GM12878 (cell line): ENCODE results near the gene HDDC2. TPM values are rescaled to one million over a fixed set of nuclear protein-coding genes. Genes with fewer than 3 reads are reported as not detected.

Source experiments
- ATAC-seq: fragments of 200-7000 bp; cut with Tn5 transposase; 3 replicates; pipeline ENCODE4 v1.9.1; 2020; ENCODE audit warnings: mild to moderate bottlenecking, moderate library complexity
- BruUV-seq: library from RNA; stranded (reverse); fragments of 400-500 nt; replicated peaks from 2 replicates; lab custom pipeline; 2021; lab: Mats Ljungman, UMichigan
- CTCF ChIA-PET: fragments of 300-600 bp; sonication (Branson Sonifier 250); formaldehyde crosslinking; extraction: SDS; loops from one replicate; lab custom pipeline; 2021; ENCODE audit warnings: inconsistent platforms; lab: Yijun Ruan, JAX
- POLR2A ChIA-PET: fragments of 350-600 bp; formaldehyde crosslinking; extraction: SDS; loops from one replicate; lab custom pipeline; 2021; ENCODE audit warnings: inconsistent platforms; lab: Charles Lee
- RAD21 ChIA-PET: fragments of 300-600 bp; sonication (Branson Sonifier 250); formaldehyde crosslinking; loops from one replicate; lab custom pipeline; 2023; ENCODE audit warnings: antibody characterized with exemption; ENCODE audit not compliant: unreplicated experiment; lab: Charles Lee
- SMC1A ChIA-PET: fragments of 300-600 bp; sonication (Branson Sonifier 250); formaldehyde crosslinking; loops from one replicate; lab custom pipeline; 2023; ENCODE audit not compliant: unreplicated experiment, uncharacterized antibody; lab: Charles Lee
- DNase-seq: peaks from one replicate; pipeline ENCODE4 v3.0.0-alpha.2; 2011; ENCODE audit warnings: low read depth, low spot score
- FAIRE-seq: peaks from 3 replicates; lab custom pipeline; 2011; peaks lifted over from hg19 to GRCh38; lab: Jason Lieb, UNC
- H2AFZ ChIP-seq: 2 replicates; pipeline ENCODE4 v1.6.0; 2011; ENCODE audit warnings: low read depth, low read length, control low read depth; ENCODE audit not compliant: control insufficient read depth
- H3K27ac ChIP-seq: 2 replicates; pipeline ENCODE4 v1.5.1; 2011; ENCODE audit warnings: control low read depth; ENCODE audit not compliant: control insufficient read depth, insufficient read depth
- H3K27me3 ChIP-seq, 2 experiments: replicated peaks in 1 of 2; 2 replicates each; pipeline versions ENCODE4 v1.6.0 to v1.6.1; 2011; ENCODE audit warnings: low read length in 1 of 2; ENCODE audit not compliant: control insufficient read depth in 2 of 2, insufficient read depth in 2 of 2
- H3K36me3 ChIP-seq, 2 experiments: 2 replicates each; pipeline ENCODE4 v1.5.1; 2011; ENCODE audit warnings: low read length in 1 of 2; ENCODE audit not compliant: control insufficient read depth in 2 of 2, insufficient read depth in 2 of 2
- H3K4me1 ChIP-seq: 2 replicates; pipeline ENCODE4 v1.6.1; 2011; ENCODE audit warnings: mild to moderate bottlenecking, low read length, moderate library complexity, mixed read lengths; ENCODE audit not compliant: control insufficient read depth, insufficient read depth
- H3K4me2 ChIP-seq: 2 replicates; pipeline ENCODE4 v1.6.0; 2011; ENCODE audit warnings: control low read depth; ENCODE audit not compliant: control insufficient read depth, insufficient read depth
- H3K4me3 ChIP-seq: fragments of 200-600 bp; sonication (generic); 2 replicates; pipeline ENCODE4 v1.5.1; 2016
- H3K79me2 ChIP-seq: 2 replicates; pipeline ENCODE4 v1.6.0; 2011; ENCODE audit warnings: low read length; ENCODE audit not compliant: control insufficient read depth, insufficient read depth
- H3K9ac ChIP-seq: 2 replicates; pipeline ENCODE4 v1.8.0; 2011; ENCODE audit warnings: low read length, control low read depth, mixed read lengths; ENCODE audit not compliant: control insufficient read depth, insufficient read depth
- H3K9me3 ChIP-seq: replicated peaks from 3 replicates; pipeline ENCODE4 v1.5.1; 2011; ENCODE audit warnings: mild to moderate bottlenecking, low read length; ENCODE audit not compliant: control insufficient read depth, insufficient read depth
- H4K20me1 ChIP-seq: 2 replicates; pipeline ENCODE4 v1.6.0; 2011; ENCODE audit not compliant: control insufficient read depth, insufficient read depth
- BMI1 ChIP-seq: fragments of 450-650 bp; IDR thresholded peaks from 2 replicates; pipeline ENCODE4 v1.6.1; 2016; ENCODE audit warnings: mild to moderate bottlenecking, moderate library complexity, borderline replicate concordance
- CHD2 ChIP-seq: IDR thresholded peaks from 2 replicates; pipeline ENCODE4 v1.6.1; 2011; ENCODE audit warnings: low read depth, low read length, improper control_type of control experiment, borderline replicate concordance
- GATAD2B ChIP-seq: fragments of 450-650 bp; conservative IDR thresholded peaks from 2 replicates; pipeline ENCODE4 v1.6.1; 2017; ENCODE audit warnings: low read depth, mild to moderate bottlenecking, moderate library complexity
- NR2C2 ChIP-seq: IDR thresholded peaks from 2 replicates; pipeline ENCODE4 v1.6.1; 2011; ENCODE audit warnings: borderline replicate concordance, low read depth; ENCODE audit not compliant: control insufficient read depth, insufficient read length
- POLR2A ChIP-seq: IDR thresholded peaks from 2 replicates; pipeline ENCODE4 v1.6.1; 2011; ENCODE audit warnings: low read depth, mild to moderate bottlenecking, low read length
- RB1 ChIP-seq: fragments of 450-650 bp; formaldehyde crosslinking; IDR thresholded peaks from 2 replicates; pipeline ENCODE4 v1.6.1; 2017; ENCODE audit warnings: mild to moderate bottlenecking, borderline replicate concordance
- SMAD1 ChIP-seq: fragments of 450-650 bp; IDR thresholded peaks from 2 replicates; pipeline ENCODE4 v1.6.1; 2018; ENCODE audit warnings: mild to moderate bottlenecking, low read depth; ENCODE audit not compliant: partially characterized antibody
- SMAD5 ChIP-seq: IDR thresholded peaks from 2 replicates; pipeline ENCODE4 v1.6.1; 2016; ENCODE audit warnings: antibody characterized with exemption, low read depth
- TCF12 ChIP-seq: IDR thresholded peaks from 2 replicates; pipeline ENCODE4 v1.6.1; 2011; ENCODE audit warnings: low read depth, mild to moderate bottlenecking, low read length
- TCF7 ChIP-seq: IDR thresholded peaks from 2 replicates; pipeline ENCODE4 v1.6.1; 2014; ENCODE audit warnings: antibody characterized with exemption, borderline replicate concordance
- WGBS: methylation state at CpG from one replicate; pipeline ENCODE4 v1.1.6; 2016; ENCODE audit warnings: low lambda C conversion rate; ENCODE audit not compliant: insufficient replicate concordance, insufficient coverage; ENCODE audit errors: missing lambda C conversion rate; 5-methylcytosine and 5-hydroxymethylcytosine counted together
- in situ Hi-C: fragments of 300-500 bp; cut with MboI; formaldehyde crosslinking; loops from 9 replicates; pipeline ENCODE4 v1.14.3; 2018; ENCODE audit warnings: mixed read lengths
- intact Hi-C: fragments of 100-400 bp; cut with micrococcal nuclease; formaldehyde crosslinking; loops from one replicate; pipeline ENCODE4 v1.14.2; 2022; ENCODE audit not compliant: unreplicated experiment
- polyA plus RNA-seq, 11 experiments: library from polyadenylated mRNA; depleted of rRNA in 4 of 11; unstranded in 6 of 11; stranded (reverse) in 5 of 11; fragments of >200 nt; fragmentation: Nextera tagmentation in 4 of 11; fragmentation: Illumina TruSeq in 1 of 11; extraction: Ambion mirVana in 4 of 11; extraction: Trizol in 1 of 11; gene quantifications; 1 replicate in 1 of 11; 2 replicates in 10 of 11; pipeline versions ENCODE4 v1.2.1 to v1.2.3, GENCODE V29; 2011 to 2016; ENCODE audit warnings: inconsistent platforms in 2 of 11, missing spikeins in 2 of 11, low read depth in 1 of 11
- total RNA-seq, 4 experiments: library from RNA; depleted of rRNA in 3 of 4; stranded (reverse); fragments of >200 nt in 3 of 4; fragmentation: Illumina TruSeq in 1 of 4; extraction: Trizol in 1 of 4; gene quantifications; 2 replicates each; pipeline versions ENCODE4 v1.2.1 to v1.2.3, GENCODE V29; 2013 to 2021

Gene HDDC2
- total and polyA plus RNA-seq, 10 of the 15 experiments (the other 5 are each of a cell fraction or from before 2014, with no cell fraction given) = 54.5 to 148 (median 92.7) TPM

DNA sequence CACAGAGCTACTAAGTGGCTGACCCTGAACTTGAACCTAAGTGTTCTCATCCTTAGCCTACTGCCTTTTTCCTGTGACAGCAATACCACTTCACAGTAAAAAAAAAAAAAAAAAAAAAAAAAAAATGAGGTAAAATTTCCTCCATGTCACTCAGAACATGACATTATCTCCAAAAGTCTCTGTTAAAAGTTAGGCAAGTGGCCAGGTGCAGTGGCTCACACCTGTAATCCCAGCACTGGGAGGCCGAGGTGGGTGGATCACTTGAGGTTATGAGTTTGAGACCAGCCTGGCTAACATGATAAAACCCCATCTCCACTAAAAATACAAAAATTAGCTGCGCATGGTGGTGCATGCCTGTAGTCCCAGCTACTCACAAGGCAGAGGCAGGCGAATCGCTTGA lies 11.2 kb upstream of the HDDC2 start:
- no peak overlapping the region for H3K27ac ChIP-seq
- H3K9me3 ChIP-seq = no peaks in the 10 kb centered on the region
- no peak overlapping the region for H2AFZ ChIP-seq
- ChIA-PET SMC1A (interaction anchor here (1.0 to 10.9 kb wide), 9 partner anchors 12 to 661 kb away, joined by 3 to 128 read pairs (median 9); partner anchors contain the start of gene HDDC2), CTCF (interaction anchor here (0.6 to 11.6 kb wide), 22 partner anchors 9 to 673 kb away, joined by 3 to 306 read pairs (median 6); partner anchors contain the start of genes HDDC2, HINT3 and TRMT11)
- DNase-seq = no peak
- intact Hi-C loops (loop anchor here (5.0 kb wide), 5 partner anchors 121 to 1809 kb away; partner anchors contain the start of gene HINT3), in situ Hi-C loops (loop anchor here (5.0 kb wide), 2 partner anchors 454 to 659 kb away; no protein-coding TSS in a partner anchor)
- no peak for ATAC-seq
- no peak overlapping the region for H3K9ac ChIP-seq
- FAIRE-seq = no peak
- H4K20me1 ChIP-seq = no peaks in the 10 kb centered on the region
- H3K27me3 ChIP-seq = no peaks in the 10 kb centered on the region
- H3K79me2 ChIP-seq = no peaks in the 10 kb centered on the region
- no peak overlapping the region for H3K4me2 ChIP-seq
- 64% methylated on average over 4 of the region's 4 CpGs for WGBS
- no TSS peak for BruUV-seq
- no peak for TF ChIP-seq TCF7
- no peak for TF ChIP-seq SMAD1
- TF ChIP-seq RB1 = no peak
- no peak for TF ChIP-seq GATAD2B
- TF ChIP-seq, all 136 proteins: peak for 0
- RAD21 ChIA-PET = interaction anchor here (0.6 to 9.3 kb wide), 12 partner anchors 12 to 1488 kb away, joined by 3 to 134 read pairs (median 4); no protein-coding TSS in a partner anchor
- H3K4me3 ChIP-seq = no peak overlapping the region
- no peaks in the 10 kb centered on the region for H3K36me3 ChIP-seq
- POLR2A ChIA-PET = interaction anchor here (0.6 to 0.7 kb wide), 3 partner anchors 13 to 442 kb away, joined by 3 to 7 read pairs (median 6); no protein-coding TSS in a partner anchor
- H3K4me1 ChIP-seq = no peaks in the 10 kb centered on the region

- TF ChIP-seq SMAD5 (no peak), POLR2A (no peak), NR2C2 (no peak), BMI1 (no peak), TCF12 (no peak), CHD2 (no peak)
- no peaks in the 10 kb centered on the region for H3K9me3 ChIP-seq
- in situ Hi-C loops = loop anchor here (5.0 kb wide), 2 partner anchors 455 to 660 kb away; no protein-coding TSS in a partner anchor
- H3K79me2 ChIP-seq = no peaks in the 10 kb centered on the region
- no peak overlapping the region for H3K4me2 ChIP-seq
- H3K4me1 ChIP-seq = no peaks in the 10 kb centered on the region
- H3K27ac ChIP-seq = no peak overlapping the region
- SMC1A ChIA-PET = interaction anchor here (0.9 to 10.9 kb wide), 10 partner anchors 11 to 662 kb away, joined by 3 to 128 read pairs (median 4); partner anchors contain the start of gene HDDC2
- no peak overlapping the region for H3K4me3 ChIP-seq
- FAIRE-seq (no peak), DNase-seq (no peak), ATAC-seq (no peak)
- intact Hi-C loops = loop anchor here (5.0 kb wide), 5 partner anchors 120 to 1810 kb away; partner anchors contain the start of gene HINT3
- CTCF ChIA-PET = interaction anchor here (0.9 to 11.6 kb wide), 17 partner anchors 17 to 662 kb away, joined by 3 to 306 read pairs (median 9); partner anchors contain the start of gene HINT3
- RAD21 ChIA-PET = interaction anchor here (0.6 to 9.3 kb wide), 9 partner anchors 100 to 662 kb away, joined by 3 to 134 read pairs (median 4); no protein-coding TSS in a partner anchor
- H2AFZ ChIP-seq = no peak overlapping the region
- H3K9ac ChIP-seq = no peak overlapping the region
- POLR2A ChIA-PET = interaction anchor here (0.7 kb wide), 1 partner anchor 439 kb away, joined by 6 read pairs; no protein-coding TSS in a partner anchor
- BruUV-seq = no TSS peak
- no peaks in the 10 kb centered on the region for H4K20me1 ChIP-seq
- no peaks in the 10 kb centered on the region for H3K36me3 ChIP-seq
- H3K27me3 ChIP-seq = no peaks in the 10 kb centered on the region
- WGBS = 3% methylated on average over 2 of the region's 2 CpGs
Observed at GRCh38 chr6:125312478-125312877, 10.7 kb upstream of the HDDC2 start.
